Activated T-helper 1 cell treated with anti-CD3 and anti-CD28 coated beads, Interleukin-12 subunit alpha, Interleukin-12 subunit beta, Interleukin-2, Interleukin-4 antibody, amounts not matched to agents 30 ng/mL and 10 ng/mL and 1 ng/mL, durations not matched to agents 14 hours and 24 hours and 36 hours (primary cell): Measurements from ENCODE around the gene MYH9. TPM values are rescaled to one million over a fixed set of nuclear protein-coding genes. Genes with fewer than 3 reads are reported as not detected.
"Not testable (repeated sequence)": the region's sequence is repeated elsewhere in the genome, so short reads cannot be mapped to it uniquely, and the experiment has no call there.

Experiments
- DNase-seq: peaks from one replicate; pipeline ENCODE4 v3.0.0; 2021; ENCODE audit warnings: low spot score
- H3K27ac Mint-ChIP-seq: one replicate; pipeline ENCODE4 v1.8.0; 2021; ENCODE audit warnings: mild to moderate bottlenecking, mixed read lengths
- H3K27me3 Mint-ChIP-seq: one replicate; pipeline ENCODE4 v1.8.0; 2022; ENCODE audit warnings: mild to moderate bottlenecking, moderate library complexity, mixed read lengths; ENCODE audit not compliant: insufficient read depth
- H3K36me3 Mint-ChIP-seq: one replicate; pipeline ENCODE4 v1.8.0; 2021; ENCODE audit warnings: low read depth, mixed read lengths
- H3K4me1 Mint-ChIP-seq: one replicate; pipeline ENCODE4 v1.8.0; 2021; ENCODE audit warnings: low read depth, mixed read lengths
- H3K4me3 Mint-ChIP-seq: one replicate; pipeline ENCODE4 v1.8.0; 2021; ENCODE audit warnings: mild to moderate bottlenecking, moderate library complexity, mixed read lengths
- H3K9me3 Mint-ChIP-seq: one replicate; pipeline ENCODE4 v1.8.0; 2021; ENCODE audit warnings: mixed read lengths
- intact Hi-C: fragments of 100-400 bp; cut with micrococcal nuclease; formaldehyde crosslinking; loops from one replicate; pipeline ENCODE4 v1.15.1; 2024
- total RNA-seq: library from RNA; stranded (reverse); gene quantifications from 2 replicates; pipeline ENCODE4 v1.2.3, GENCODE V29; 2022

Gene MYH9
- total RNA-seq, 1 donor from 2014 or later = 618 TPM

GRCh38 chr22:36287881-36288515 is 99.8 kb downstream of the MYH9 start:
- Mint-ChIP-seq H3K4me1 (peaks cover 27% of the 10 kb centered on the region), H3K9me3 (no peaks in the 10 kb centered on the region), H3K27me3 (no peaks in the 10 kb centered on the region), H3K36me3 (peaks cover 53% of the 10 kb centered on the region), H3K4me3 (no peak overlapping the region), H3K27ac (no peak overlapping the region)
- intact Hi-C loops = no loop called here
- DNase-seq = no peak

GRCh38 chr22:36286096-36286957 is 101.4 kb downstream of the MYH9 start:
- Mint-ChIP-seq H3K9me3 (no peaks in the 10 kb centered on the region), H3K27me3 (no peaks in the 10 kb centered on the region), H3K27ac (peak overlapping the region; percentile 61), H3K4me3 (no peak overlapping the region), H3K36me3 (peaks cover 53% of the 10 kb centered on the region), H3K4me1 (peaks cover 20% of the 10 kb centered on the region)
- peak; percentile 58 for DNase-seq
- intact Hi-C loops = no loop called here

GRCh38 chr22:36285545-36285944 is 102.2 kb downstream of the MYH9 start:
- Mint-ChIP-seq H3K4me1 (peaks cover 20% of the 10 kb centered on the region), H3K36me3 (peaks cover 56% of the 10 kb centered on the region), H3K27me3 (no peaks in the 10 kb centered on the region), H3K4me3 (no peak overlapping the region), H3K27ac (no peak overlapping the region), H3K9me3 (no peaks in the 10 kb centered on the region)
- DNase-seq = no peak
- intact Hi-C loops = no loop called here

- H3K27ac Mint-ChIP-seq = no peak overlapping the region
- no peak for DNase-seq
- intact Hi-C loops = no loop called here
- no peaks in the 10 kb centered on the region for H3K9me3 Mint-ChIP-seq
- peaks cover 19% of the 10 kb centered on the region for H3K4me1 Mint-ChIP-seq
- H3K4me3 Mint-ChIP-seq = no peak overlapping the region
- no peaks in the 10 kb centered on the region for H3K27me3 Mint-ChIP-seq
- H3K36me3 Mint-ChIP-seq = peaks cover 57% of the 10 kb centered on the region
Measured at GRCh38 chr22:36285017-36285416, 102.8 kb downstream of the MYH9 start.

GRCh38 chr22:36284171-36284571 is 103.6 kb downstream of the MYH9 start:
- H3K9me3 Mint-ChIP-seq = no peaks in the 10 kb centered on the region
- no peaks in the 10 kb centered on the region for H3K27me3 Mint-ChIP-seq
- intact Hi-C loops = no loop called here
- peaks cover 55% of the 10 kb centered on the region for H3K36me3 Mint-ChIP-seq
- DNase-seq = no peak
- H3K27ac Mint-ChIP-seq = no peak overlapping the region
- no peak overlapping the region for H3K4me3 Mint-ChIP-seq
- H3K4me1 Mint-ChIP-seq = peaks cover 10% of the 10 kb centered on the region

- Mint-ChIP-seq H3K27ac (no peak overlapping the region), H3K4me3 (no peak overlapping the region), H3K9me3 (no peaks in the 10 kb centered on the region), H3K27me3 (no peaks in the 10 kb centered on the region), H3K36me3 (peaks cover 42% of the 10 kb centered on the region), H3K4me1 (peaks cover 19% of the 10 kb centered on the region)
- intact Hi-C loops = no loop called here
- no peak for DNase-seq
Measured at GRCh38 chr22:36282328-36282831, 105.4 kb downstream of the MYH9 start.

- H3K4me3 Mint-ChIP-seq = no peak overlapping the region
- H3K36me3 Mint-ChIP-seq = peaks cover 38% of the 10 kb centered on the region
- no peak overlapping the region for H3K27ac Mint-ChIP-seq
- H3K4me1 Mint-ChIP-seq = peaks cover 16% of the 10 kb centered on the region
- no peaks in the 10 kb centered on the region for H3K9me3 Mint-ChIP-seq
- intact Hi-C loops = no loop called here
- no peak for DNase-seq
- no peaks in the 10 kb centered on the region for H3K27me3 Mint-ChIP-seq
Measured at GRCh38 chr22:36281781-36282327, 105.9 kb downstream of the MYH9 start.

GRCh38 chr22:36280379-36280778 is 107.4 kb downstream of the MYH9 start:
- H3K4me3 Mint-ChIP-seq = no peak overlapping the region
- no peak overlapping the region for H3K27ac Mint-ChIP-seq
- H3K4me1 Mint-ChIP-seq = peaks cover 12% of the 10 kb centered on the region
- H3K27me3 Mint-ChIP-seq = no peaks in the 10 kb centered on the region
- intact Hi-C loops = no loop called here
- no peak for DNase-seq
- H3K36me3 Mint-ChIP-seq = peaks cover 32% of the 10 kb centered on the region
- H3K9me3 Mint-ChIP-seq = no peaks in the 10 kb centered on the region

GRCh38 chr22:36279219-36279666 is 108.5 kb downstream of the MYH9 start:
- Mint-ChIP-seq H3K4me3 (no peak overlapping the region), H3K36me3 (peaks cover 29% of the 10 kb centered on the region), H3K4me1 (peaks cover 12% of the 10 kb centered on the region), H3K27ac (no peak overlapping the region), H3K27me3 (no peaks in the 10 kb centered on the region), H3K9me3 (no peaks in the 10 kb centered on the region)
- no peak for DNase-seq
- intact Hi-C loops = no loop called here

- Mint-ChIP-seq H3K4me1 (peaks cover 12% of the 10 kb centered on the region), H3K27ac (peak overlapping the region; percentile 24), H3K36me3 (peaks cover 25% of the 10 kb centered on the region), H3K27me3 (no peaks in the 10 kb centered on the region), H3K9me3 (no peaks in the 10 kb centered on the region), H3K4me3 (no peak overlapping the region)
- intact Hi-C loops = loop anchor here (1.0 to 2.0 kb wide), 3 partner anchors 19 to 83 kb away; partner anchors contain the start of gene APOL2
- DNase-seq = peak; percentile 47
Measured at GRCh38 chr22:36277482-36278291, 110.1 kb downstream of the MYH9 start.

GRCh38 chr22:36274531-36274930 is 113.2 kb downstream of the MYH9 start:
- intact Hi-C loops = no loop called here
- Mint-ChIP-seq H3K36me3 (peaks cover 4% of the 10 kb centered on the region), H3K27ac (no peak overlapping the region), H3K27me3 (no peaks in the 10 kb centered on the region), H3K4me1 (peaks cover 12% of the 10 kb centered on the region), H3K9me3 (no peaks in the 10 kb centered on the region), H3K4me3 (no peak overlapping the region)
- DNase-seq = no peak

- intact Hi-C loops, H3K9me3 Mint-ChIP-seq, H3K4me3 Mint-ChIP-seq, H3K27ac Mint-ChIP-seq, H3K27me3 Mint-ChIP-seq, DNase-seq, H3K4me1 Mint-ChIP-seq: not testable (repeated sequence)
- peaks cover 12% of the 10 kb centered on the region for H3K36me3 Mint-ChIP-seq
Measured at GRCh38 chr22:36271951-36272350, 115.8 kb downstream of the MYH9 start.
